BJ (cell line): ENCODE measurements around the gene VASN. TPM values are rescaled to one million over a fixed set of nuclear protein-coding genes. Genes with fewer than 3 reads are reported as not detected.

Experiments used
- CTCF ChIA-PET: fragments of 350-600 bp; formaldehyde crosslinking; extraction: SDS; loops from one replicate; lab custom pipeline; 2021; ENCODE audit warnings: antibody characterized with exemption, inconsistent platforms; lab: Yijun Ruan, JAX
- POLR2A ChIA-PET: fragments of 300-600 bp; sonication (Branson Sonifier 250); formaldehyde crosslinking; extraction: SDS; loops from one replicate; lab custom pipeline; 2021; ENCODE audit warnings: antibody characterized with exemption; lab: Charles Lee
- DNase-seq: peaks from one replicate; pipeline ENCODE4 v3.0.0-alpha.2; 2011; ENCODE audit warnings: low read depth
- H3K27me3 ChIP-seq: 2 replicates; pipeline ENCODE4 v1.6.0; 2011; ENCODE audit warnings: low read length; ENCODE audit not compliant: control insufficient read depth, insufficient read depth
- H3K36me3 ChIP-seq: 2 replicates; pipeline ENCODE4 v1.5.1; 2011; ENCODE audit warnings: low read length; ENCODE audit not compliant: control insufficient read depth, insufficient read depth
- H3K4me3 ChIP-seq: 2 replicates; pipeline ENCODE4 v1.5.1; 2011; ENCODE audit warnings: low read depth, mild to moderate bottlenecking, control low read depth, low read length
- CTCF ChIP-seq: IDR thresholded peaks from 2 replicates; pipeline ENCODE4 v1.5.1; 2011; ENCODE audit warnings: low read depth, mild to moderate bottlenecking, control low read depth, inconsistent platforms, low read length, moderate library complexity; ENCODE audit not compliant: insufficient read depth
- polyA minus RNA-seq: library from RNA; depleted of rRNA, polyadenylated mRNA; stranded (reverse); fragments of >200 nt; gene quantifications from 2 replicates; pipeline ENCODE4 v1.2.3, GENCODE V29; 2011; rRNA and poly(A)+ RNA removed
- polyA plus RNA-seq: library from polyadenylated mRNA; depleted of rRNA; stranded (reverse); fragments of >200 nt; gene quantifications from 2 replicates; pipeline ENCODE4 v1.2.3, GENCODE V29; 2011; rRNA removed

The VASN gene
- polyA plus RNA-seq (30.0 and 71.6 TPM in 2 replicates), polyA minus RNA-seq (16.3 and 19.6 TPM in 2 replicates)

GRCh38 chr16:4371357-4372000, at the start of gene VASN:
TSS of gene VASN (plus strand) at chr16:4371848. CDS start at chr16:4380878, 9,030 bp downstream.
- no peak for DNase-seq
- POLR2A ChIA-PET = no interaction called here
- Histone ChIP-seq H3K36me3 (peaks cover 7% of the 10 kb centered on the region), H3K4me3 (peak within 1 kb of the TSS; percentile 97), H3K27me3 (no peaks in the 10 kb centered on the region)
- CTCF ChIA-PET = interaction anchor here (1.3 to 8.4 kb wide), 4 partner anchors 12 to 98 kb away, joined by 4 to 86 read pairs (median 26); no protein-coding TSS in a partner anchor
- TF ChIP-seq CTCF = no peak

GRCh38 chr16:4322121-4323052, 49.3 kb upstream of the VASN start:
- H3K27me3 ChIP-seq = no peaks in the 10 kb centered on the region
- DNase-seq = no peak
- peaks cover 1% of the 10 kb centered on the region; the same call in 1 of the 2 replicates for H3K36me3 ChIP-seq
- ChIA-PET CTCF (interaction anchor here (0.7 to 11.0 kb wide), 4 partner anchors 13 to 69 kb away, joined by 4 to 106 read pairs (median 4); no protein-coding TSS in a partner anchor), POLR2A (no interaction called here)
- no peak for TF ChIP-seq CTCF
- no peak overlapping the region for H3K4me3 ChIP-seq

- Histone ChIP-seq H3K36me3 (peaks cover 1% of the 10 kb centered on the region; the same call in 1 of the 2 replicates), H3K27me3 (no peaks in the 10 kb centered on the region), H3K4me3 (no peak overlapping the region)
- CTCF ChIA-PET = interaction anchor here (0.7 to 14.7 kb wide), 6 partner anchors 10 to 79 kb away, joined by 3 to 211 read pairs (median 5); no protein-coding TSS in a partner anchor
- POLR2A ChIA-PET = no interaction called here
- TF ChIP-seq CTCF = no peak
- DNase-seq = no peak
These were observed 48.4 kb upstream of the VASN start for GRCh38 chr16:4323071-4323844.

- no peak for DNase-seq
- Histone ChIP-seq H3K27me3 (no peaks in the 10 kb centered on the region), H3K4me3 (no peak overlapping the region), H3K36me3 (peaks cover 1% of the 10 kb centered on the region; the same call in 1 of the 2 replicates)
- POLR2A ChIA-PET = no interaction called here
- CTCF ChIA-PET = interaction anchor here (0.7 to 14.7 kb wide), 6 partner anchors 10 to 79 kb away, joined by 3 to 211 read pairs (median 5); no protein-coding TSS in a partner anchor
- TF ChIP-seq CTCF = no peak
These were observed 47.7 kb upstream of the VASN start for GRCh38 chr16:4323845-4324488.
